OCI-LY3 (cell line): ENCODE measurements around the gene ITPA.

Source experiments
- EZH2phosphoT487 ChIP-seq: fragments of 200-600 bp; shearing (Covaris generic); IDR thresholded peaks from 2 replicates; pipeline ENCODE4 v1.6.1; 2018; ENCODE audit warnings: antibody characterized with exemption, mixed run types, low read depth
- TF ChIP-seq, protein P1 (sequence below): fragments of 200-600, 300-600 bp; sonication (generic); IDR thresholded peaks from 2 replicates; pipeline ENCODE4 v1.5.1; 2014; ENCODE audit warnings: antibody characterized with exemption, low read length, low read depth

DNA sequence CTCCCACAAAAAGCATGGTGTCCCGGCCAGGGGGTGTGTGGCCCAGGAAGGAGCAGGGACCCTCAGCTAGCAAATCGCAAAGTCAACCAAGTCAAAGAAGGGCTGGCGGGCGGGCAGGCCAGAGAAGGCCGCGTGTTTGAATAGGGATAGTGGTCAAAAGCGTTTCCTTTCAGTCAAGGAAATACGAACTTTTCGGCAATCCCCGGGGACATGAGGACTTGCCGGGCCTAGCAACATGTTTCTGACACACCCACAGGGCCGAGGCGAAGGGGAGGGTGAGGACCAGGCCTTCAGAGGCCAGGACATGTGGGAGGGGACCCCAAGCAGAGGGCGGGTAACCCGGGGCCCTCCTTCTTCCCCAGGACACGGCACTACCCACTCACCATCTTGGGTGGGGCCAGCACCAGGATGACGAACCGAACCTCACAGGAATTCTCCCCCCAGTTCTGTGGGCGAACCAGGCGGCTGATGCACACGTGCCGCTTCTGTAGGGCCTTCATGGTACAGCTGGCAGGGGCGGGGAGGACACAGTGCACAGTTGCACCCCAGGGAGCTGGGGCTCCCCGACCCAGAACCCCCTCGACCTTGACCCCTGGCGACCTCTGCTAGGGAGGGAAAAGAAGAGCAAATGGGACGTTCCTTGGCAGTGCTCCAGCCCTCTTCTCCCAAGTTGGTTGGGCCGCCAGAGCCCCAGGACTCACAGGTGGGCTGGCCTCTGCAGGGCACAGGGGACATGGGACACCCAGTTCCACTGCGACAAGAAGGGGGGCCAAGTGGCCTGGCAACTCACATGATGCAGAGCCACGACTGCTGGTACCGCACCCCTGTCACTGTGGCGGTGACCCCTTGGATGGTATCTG lies 24.1 kb downstream of the ITPA start:
- TF ChIP-seq, protein P1, sequence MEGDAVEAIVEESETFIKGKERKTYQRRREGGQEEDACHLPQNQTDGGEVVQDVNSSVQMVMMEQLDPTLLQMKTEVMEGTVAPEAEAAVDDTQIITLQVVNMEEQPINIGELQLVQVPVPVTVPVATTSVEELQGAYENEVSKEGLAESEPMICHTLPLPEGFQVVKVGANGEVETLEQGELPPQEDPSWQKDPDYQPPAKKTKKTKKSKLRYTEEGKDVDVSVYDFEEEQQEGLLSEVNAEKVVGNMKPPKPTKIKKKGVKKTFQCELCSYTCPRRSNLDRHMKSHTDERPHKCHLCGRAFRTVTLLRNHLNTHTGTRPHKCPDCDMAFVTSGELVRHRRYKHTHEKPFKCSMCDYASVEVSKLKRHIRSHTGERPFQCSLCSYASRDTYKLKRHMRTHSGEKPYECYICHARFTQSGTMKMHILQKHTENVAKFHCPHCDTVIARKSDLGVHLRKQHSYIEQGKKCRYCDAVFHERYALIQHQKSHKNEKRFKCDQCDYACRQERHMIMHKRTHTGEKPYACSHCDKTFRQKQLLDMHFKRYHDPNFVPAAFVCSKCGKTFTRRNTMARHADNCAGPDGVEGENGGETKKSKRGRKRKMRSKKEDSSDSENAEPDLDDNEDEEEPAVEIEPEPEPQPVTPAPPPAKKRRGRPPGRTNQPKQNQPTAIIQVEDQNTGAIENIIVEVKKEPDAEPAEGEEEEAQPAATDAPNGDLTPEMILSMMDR: no peak
- TF ChIP-seq EZH2phosphoT487: no peak
